H9 (cell line): ENCODE measurements around the gene KCND2. TPM values are rescaled to one million over a fixed set of nuclear protein-coding genes. Genes with fewer than 3 reads are reported as not detected.

Experiments
- DNase-seq: peaks from one replicate; pipeline ENCODE4 v3.0.0-alpha.2; 2017
- H2AFZ ChIP-seq: one replicate; pipeline ENCODE4 v1.6.1; 2013; ENCODE audit warnings: mild to moderate bottlenecking, low read length, control low read depth, moderate library complexity
- H2AK5ac ChIP-seq: 2 replicates; pipeline ENCODE4 v1.6.1; 2013; ENCODE audit warnings: low read length, control low read depth, mixed read lengths; ENCODE audit not compliant: insufficient read length
- H2BK120ac ChIP-seq: one replicate; pipeline ENCODE4 v1.6.1; 2013; ENCODE audit warnings: low read depth, mild to moderate bottlenecking, low read length, control low read depth, inconsistent platforms; ENCODE audit not compliant: poor library complexity, severe bottlenecking
- H2BK12ac ChIP-seq: 2 replicates; pipeline ENCODE4 v1.6.1; 2013; ENCODE audit warnings: low read length, control low read depth, mixed read lengths, low read depth; ENCODE audit not compliant: insufficient read length
- H2BK15ac ChIP-seq: 2 replicates; pipeline ENCODE4 v1.6.1; 2013; ENCODE audit warnings: low read depth, low read length, control low read depth
- H2BK20ac ChIP-seq: one replicate; pipeline ENCODE4 v1.6.1; 2013; ENCODE audit warnings: low read depth, mild to moderate bottlenecking, low read length, control low read depth, inconsistent platforms; ENCODE audit not compliant: poor library complexity, severe bottlenecking
- H2BK5ac ChIP-seq: 2 replicates; pipeline ENCODE4 v1.6.1; 2013; ENCODE audit warnings: low read length, control low read depth, mixed read lengths; ENCODE audit not compliant: insufficient read length
- H3K14ac ChIP-seq: 2 replicates; pipeline ENCODE4 v1.6.1; 2013; ENCODE audit warnings: low read length, control low read depth; ENCODE audit not compliant: insufficient read depth
- H3K18ac ChIP-seq: 2 replicates; pipeline ENCODE4 v1.6.1; 2013; ENCODE audit warnings: low read depth, mild to moderate bottlenecking, mixed read lengths, low read length, control low read depth; ENCODE audit not compliant: insufficient read length
- H3K23ac ChIP-seq: 2 replicates; pipeline ENCODE4 v1.6.1; 2013; ENCODE audit warnings: low read length, control low read depth, mixed read lengths, low read depth; ENCODE audit not compliant: insufficient read length
- H3K23me2 ChIP-seq: 2 replicates; pipeline ENCODE4 v1.6.1; 2013; ENCODE audit warnings: low read depth, mild to moderate bottlenecking, mixed read lengths, low read length, control low read depth; ENCODE audit not compliant: insufficient read length, poor library complexity, severe bottlenecking
- H3K27ac ChIP-seq: 2 replicates; pipeline ENCODE4 v1.5.1; 2013; ENCODE audit warnings: low read length, control low read depth, mixed read lengths, low read depth; ENCODE audit not compliant: insufficient read length
- H3K27me3 ChIP-seq: 2 replicates; pipeline ENCODE4 v1.6.1; 2013; ENCODE audit warnings: low read length, control low read depth, inconsistent platforms; ENCODE audit not compliant: insufficient read depth
- H3K4ac ChIP-seq: 2 replicates; pipeline ENCODE4 v1.6.1; 2013; ENCODE audit warnings: low read depth, mild to moderate bottlenecking, control low read depth, inconsistent platforms, low read length, moderate library complexity
- H3K4me1 ChIP-seq: 2 replicates; pipeline ENCODE4 v1.6.1; 2013; ENCODE audit warnings: low read length, control low read depth, inconsistent platforms; ENCODE audit not compliant: insufficient read depth
- H3K4me2 ChIP-seq: 2 replicates; pipeline ENCODE4 v1.6.1; 2013; ENCODE audit warnings: low read length, control low read depth, mixed read lengths; ENCODE audit not compliant: insufficient read length, insufficient read depth
- H3K56ac ChIP-seq: 2 replicates; pipeline ENCODE4 v1.6.1; 2013; ENCODE audit warnings: low read depth, mild to moderate bottlenecking, mixed read lengths, low read length, control low read depth; ENCODE audit not compliant: insufficient read length
- H3K79me1 ChIP-seq: 2 replicates; pipeline ENCODE4 v1.6.1; 2013; ENCODE audit warnings: low read depth, mild to moderate bottlenecking, moderate library complexity, low read length, control low read depth, inconsistent platforms; ENCODE audit not compliant: insufficient read depth, poor library complexity, severe bottlenecking
- H3K79me2 ChIP-seq: 2 replicates; pipeline ENCODE4 v1.6.1; 2013; ENCODE audit warnings: low read length, control low read depth, inconsistent platforms; ENCODE audit not compliant: insufficient read depth
- H3K9ac ChIP-seq: 2 replicates; pipeline ENCODE4 v1.6.1; 2013; ENCODE audit warnings: low read length, control low read depth, mixed read lengths; ENCODE audit not compliant: insufficient read length; ENCODE audit errors: extremely low read depth
- H3K9me3 ChIP-seq: one replicate; pipeline ENCODE4 v1.6.1; 2013; ENCODE audit warnings: low read depth, low read length, inconsistent platforms; ENCODE audit not compliant: control insufficient read depth
- H3T11ph ChIP-seq: one replicate; pipeline ENCODE4 v1.6.1; 2013; ENCODE audit warnings: mild to moderate bottlenecking, low read length, control low read depth, inconsistent platforms
- H4K20me1 ChIP-seq: one replicate; pipeline ENCODE4 v1.6.1; 2013; ENCODE audit not compliant: control insufficient read depth, insufficient read length, insufficient read depth
- H4K5ac ChIP-seq: 2 replicates; pipeline ENCODE4 v1.6.1; 2013; ENCODE audit warnings: low read depth, mild to moderate bottlenecking, mixed read lengths, low read length, control low read depth; ENCODE audit not compliant: insufficient read length
- H4K8ac ChIP-seq: replicated peaks from 2 replicates; pipeline ENCODE4 v1.6.1; 2013; ENCODE audit warnings: low read length, control low read depth, mixed read lengths, low read depth; ENCODE audit not compliant: insufficient read length
- H4K91ac ChIP-seq: 2 replicates; pipeline ENCODE4 v1.6.1; 2013; ENCODE audit warnings: low read depth, mild to moderate bottlenecking, moderate library complexity, mixed read lengths, low read length, control low read depth; ENCODE audit not compliant: insufficient read length
- H3K27ac Mint-ChIP-seq, 3 experiments: 2 replicates in 2 of 3; 3 replicates in 1 of 3; pipeline ENCODE4 v1.8.0; 2020 to 2021; ENCODE audit warnings: mixed read lengths in 3 of 3, mild to moderate bottlenecking in 1 of 3, moderate library complexity in 1 of 3
- H3K27me3 Mint-ChIP-seq: 2 replicates; pipeline ENCODE4 v1.8.0; 2021; ENCODE audit warnings: low read depth, mild to moderate bottlenecking, moderate library complexity, mixed read lengths
- H3K36me3 Mint-ChIP-seq, 3 experiments: 2 replicates in 2 of 3; 3 replicates in 1 of 3; pipeline ENCODE4 v1.8.0; 2020 to 2021; ENCODE audit warnings: low read depth in 3 of 3, mixed read lengths in 3 of 3; ENCODE audit not compliant: insufficient read depth in 1 of 3
- H3K4me1 Mint-ChIP-seq, 2 experiments: 2 replicates each; pipeline ENCODE4 v1.8.0; 2020; ENCODE audit warnings: mixed read lengths in 2 of 2
- H3K4me3 Mint-ChIP-seq, 2 experiments: 2 replicates in 1 of 2; 3 replicates in 1 of 2; pipeline ENCODE4 v1.8.0; 2020 to 2021; ENCODE audit warnings: mild to moderate bottlenecking in 2 of 2, mixed read lengths in 2 of 2, moderate library complexity in 1 of 2
- H3K9me3 Mint-ChIP-seq, 2 experiments: 2 replicates in 1 of 2; 3 replicates in 1 of 2; pipeline ENCODE4 v1.8.0; 2020; ENCODE audit warnings: mild to moderate bottlenecking in 2 of 2, mixed read lengths in 2 of 2, moderate library complexity in 1 of 2
- total RNA-seq: library from RNA; stranded (reverse); gene quantifications from 2 replicates; pipeline ENCODE4 v1.2.1, GENCODE V29; 2021
- TF ChIP-seq, protein P1 (sequence below): fragments of 200-600 bp; sonication (generic); conservative IDR thresholded peaks from 3 replicates; pipeline ENCODE4 v1.8.0; 2021; ENCODE audit warnings: antibody characterized with exemption, mild to moderate bottlenecking

Gene KCND2
- total RNA-seq, 1 experiment from 2014 or later, result 6.4 TPM

- H3K23me2 ChIP-seq, result no peaks in the 10 kb centered on the region
- H3K79me2 ChIP-seq, result no peaks in the 10 kb centered on the region
- no peak overlapping the region for H2AK5ac ChIP-seq
- H2BK12ac ChIP-seq, result no peak overlapping the region
- no peak overlapping the region for H3K27ac ChIP-seq
- no peak overlapping the region for H4K91ac ChIP-seq
- Mint-ChIP-seq H3K9me3 (no peaks in the 10 kb centered on the region), H3K27me3 (no peaks in the 10 kb centered on the region), H3K4me3 (no peak overlapping the region), H3K27ac (no peak overlapping the region), H3K36me3 (no peaks in the 10 kb centered on the region), H3K4me1 (peaks cover 30 to 45% of the 10 kb centered on the region in 2 experiments)
- H4K8ac ChIP-seq, result no peak overlapping the region
- no peak overlapping the region for H2BK20ac ChIP-seq
- no peak overlapping the region for H3K4ac ChIP-seq
- no peak overlapping the region for H3K23ac ChIP-seq
- no peaks in the 10 kb centered on the region for H3K9me3 ChIP-seq
- DNase-seq, result no peak
- no peak overlapping the region for H2BK120ac ChIP-seq
- H4K5ac ChIP-seq, result no peak overlapping the region
- H2BK5ac ChIP-seq, result no peak overlapping the region
- no peak overlapping the region for H3K14ac ChIP-seq
- H3K79me1 ChIP-seq, result no peaks in the 10 kb centered on the region
- TF ChIP-seq, protein P1, sequence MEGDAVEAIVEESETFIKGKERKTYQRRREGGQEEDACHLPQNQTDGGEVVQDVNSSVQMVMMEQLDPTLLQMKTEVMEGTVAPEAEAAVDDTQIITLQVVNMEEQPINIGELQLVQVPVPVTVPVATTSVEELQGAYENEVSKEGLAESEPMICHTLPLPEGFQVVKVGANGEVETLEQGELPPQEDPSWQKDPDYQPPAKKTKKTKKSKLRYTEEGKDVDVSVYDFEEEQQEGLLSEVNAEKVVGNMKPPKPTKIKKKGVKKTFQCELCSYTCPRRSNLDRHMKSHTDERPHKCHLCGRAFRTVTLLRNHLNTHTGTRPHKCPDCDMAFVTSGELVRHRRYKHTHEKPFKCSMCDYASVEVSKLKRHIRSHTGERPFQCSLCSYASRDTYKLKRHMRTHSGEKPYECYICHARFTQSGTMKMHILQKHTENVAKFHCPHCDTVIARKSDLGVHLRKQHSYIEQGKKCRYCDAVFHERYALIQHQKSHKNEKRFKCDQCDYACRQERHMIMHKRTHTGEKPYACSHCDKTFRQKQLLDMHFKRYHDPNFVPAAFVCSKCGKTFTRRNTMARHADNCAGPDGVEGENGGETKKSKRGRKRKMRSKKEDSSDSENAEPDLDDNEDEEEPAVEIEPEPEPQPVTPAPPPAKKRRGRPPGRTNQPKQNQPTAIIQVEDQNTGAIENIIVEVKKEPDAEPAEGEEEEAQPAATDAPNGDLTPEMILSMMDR, result no peak
- H3K18ac ChIP-seq, result no peak overlapping the region
- H3T11ph ChIP-seq, result no peak overlapping the region
- no peak overlapping the region for H3K9ac ChIP-seq
- no peaks in the 10 kb centered on the region for H4K20me1 ChIP-seq
- H3K56ac ChIP-seq, result no peak overlapping the region
- no peaks in the 10 kb centered on the region for H3K27me3 ChIP-seq
- no peak overlapping the region for H3K4me2 ChIP-seq
- H2AFZ ChIP-seq, result no peak overlapping the region
- no peak overlapping the region for H2BK15ac ChIP-seq
- H3K4me1 ChIP-seq, result peaks cover 3% of the 10 kb centered on the region
Observed at GRCh38 chr7:120504386-120504785, 231.4 kb downstream of the KCND2 start.
